ENCODE results near the gene TANGO6. TPM values are rescaled to one million over a fixed set of nuclear protein-coding genes. Genes with fewer than 3 reads are reported as not detected.

Gene TANGO6
- total RNA-seq, 1 donor from 2014 or later: 18.1 TPM

DNA sequence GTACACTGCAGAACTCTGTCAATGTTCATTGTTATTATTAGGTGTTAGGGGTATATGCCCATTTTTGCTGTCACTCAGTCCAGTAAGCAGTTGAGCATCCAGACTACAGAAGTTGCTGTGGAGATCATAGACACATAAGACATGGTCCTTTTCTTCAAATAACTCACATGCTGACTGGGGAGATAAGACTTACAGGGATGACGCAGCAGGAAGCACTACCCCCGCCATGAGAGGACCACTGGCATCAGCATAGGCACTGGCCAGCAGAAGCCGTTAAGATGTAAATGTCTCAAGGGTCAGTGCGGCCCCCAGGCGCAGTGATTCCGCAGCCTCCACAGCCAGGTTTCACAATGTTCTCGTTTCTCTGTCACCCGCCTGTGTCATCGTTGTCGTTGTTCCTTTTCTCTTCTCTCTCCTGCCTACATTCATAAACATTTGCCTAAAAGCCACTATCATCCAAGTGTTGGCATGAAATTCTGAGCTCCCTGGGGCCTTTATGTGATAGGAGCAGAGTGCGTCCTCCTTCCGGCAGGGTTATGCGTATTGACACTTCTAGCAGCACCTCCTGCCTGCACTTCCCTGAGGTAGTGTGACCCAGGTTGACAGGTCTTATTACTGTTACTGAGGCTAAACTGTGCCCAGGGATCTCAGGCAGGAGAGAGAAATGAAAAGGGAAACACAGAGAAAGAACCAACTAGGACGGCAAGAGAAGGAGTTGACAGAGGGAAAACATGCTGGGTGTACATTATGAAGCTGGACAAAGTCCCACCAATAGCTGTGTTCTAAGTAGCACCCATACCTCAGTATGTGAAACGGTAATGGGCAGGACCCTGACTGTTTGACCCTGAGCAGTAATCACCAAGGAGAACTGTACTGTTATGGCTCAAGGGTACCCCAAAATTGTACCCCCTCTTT is 17.9 kb downstream of the TANGO6 start:
- no peak for DNase-seq (ENCODE audit: low read depth)

DNA sequence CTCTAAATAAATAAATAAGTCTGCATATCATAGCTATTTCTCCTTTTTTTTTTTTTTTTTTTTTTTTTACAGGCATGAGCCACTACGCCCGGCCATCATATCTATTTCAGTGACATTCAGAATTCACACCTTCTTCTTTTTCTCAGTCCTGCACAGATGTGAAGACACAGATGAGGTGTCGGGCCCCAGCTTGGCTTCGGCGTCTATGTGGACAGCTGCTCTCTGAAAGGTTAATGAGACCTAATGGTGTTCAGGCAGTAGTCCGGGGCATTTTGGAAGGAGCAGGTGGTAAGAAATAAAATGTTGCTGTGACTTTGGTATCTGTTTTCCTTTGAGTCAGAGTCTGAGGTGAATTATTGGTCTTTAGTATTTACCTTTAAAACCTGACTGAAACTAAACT is 23.6 kb downstream of the TANGO6 start:
- DNase-seq (ENCODE audit: low read depth): no peak

- DNase-seq (ENCODE audit: low read depth): no peak
These were observed 26.3 kb downstream of the TANGO6 start for GRCh38 chr16:68869492-68870088.

- peak; percentile 11 for DNase-seq (ENCODE audit: low read depth)
These were observed 30.5 kb downstream of the TANGO6 start for GRCh38 chr16:68873635-68874471.

GRCh38 chr16:68875871-68876270 is 32.5 kb downstream of the TANGO6 start:
- no peak for DNase-seq (ENCODE audit: low read depth)

GRCh38 chr16:68883685-68884084 is 40.4 kb downstream of the TANGO6 start:
- no peak for DNase-seq (ENCODE audit: low read depth)

GRCh38 chr16:68884401-68884800 is 41.1 kb downstream of the TANGO6 start:
- no peak for DNase-seq (ENCODE audit: low read depth)

GRCh38 chr16:68884861-68885720 is 41.8 kb downstream of the TANGO6 start:
- DNase-seq (ENCODE audit: low read depth): peak; percentile 41

- no peak for DNase-seq (ENCODE audit: low read depth)
These were observed 43.8 kb downstream of the TANGO6 start for GRCh38 chr16:68887107-68887506.

DNA sequence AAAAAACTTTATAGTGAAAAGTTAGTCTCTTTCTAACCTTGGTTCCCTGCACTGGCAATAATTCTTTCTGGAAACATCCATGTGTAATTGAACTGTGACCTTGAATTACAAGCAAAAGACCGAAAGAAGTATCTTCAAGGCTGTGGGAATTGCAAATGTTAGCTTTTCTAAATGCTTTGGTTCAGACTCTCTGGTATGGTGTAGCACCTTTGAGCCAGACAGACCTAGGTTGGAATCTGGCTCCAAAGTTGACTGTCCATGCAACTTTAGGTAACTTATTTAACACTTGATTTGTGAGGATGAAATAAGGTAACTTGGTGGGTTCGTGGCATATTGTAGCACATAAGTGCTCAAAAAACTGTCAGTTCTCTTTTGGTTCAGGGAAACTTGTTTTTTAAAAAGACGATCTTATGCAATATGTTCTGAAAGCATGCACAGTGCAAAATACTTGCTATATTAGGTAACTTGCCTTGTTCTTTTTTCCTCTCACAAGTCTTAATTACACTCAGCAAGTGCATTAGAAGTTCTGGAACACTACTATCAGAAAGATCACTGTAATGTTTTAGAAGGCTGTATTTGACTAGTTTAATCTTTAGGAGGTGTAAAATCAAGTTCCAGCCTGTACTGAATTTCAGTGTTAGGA is 46.3 kb downstream of the TANGO6 start:
- no peak for DNase-seq (ENCODE audit: low read depth)

GRCh38 chr16:68892214-68892613 is 48.9 kb downstream of the TANGO6 start:
- DNase-seq (ENCODE audit: low read depth): no peak

- no peak for DNase-seq (ENCODE audit: low read depth)
These were observed 49.6 kb downstream of the TANGO6 start for GRCh38 chr16:68892898-68893297.

- DNase-seq (ENCODE audit: low read depth): peak; percentile 33
These were observed 50.7 kb downstream of the TANGO6 start for GRCh38 chr16:68893710-68894705.

DNA sequence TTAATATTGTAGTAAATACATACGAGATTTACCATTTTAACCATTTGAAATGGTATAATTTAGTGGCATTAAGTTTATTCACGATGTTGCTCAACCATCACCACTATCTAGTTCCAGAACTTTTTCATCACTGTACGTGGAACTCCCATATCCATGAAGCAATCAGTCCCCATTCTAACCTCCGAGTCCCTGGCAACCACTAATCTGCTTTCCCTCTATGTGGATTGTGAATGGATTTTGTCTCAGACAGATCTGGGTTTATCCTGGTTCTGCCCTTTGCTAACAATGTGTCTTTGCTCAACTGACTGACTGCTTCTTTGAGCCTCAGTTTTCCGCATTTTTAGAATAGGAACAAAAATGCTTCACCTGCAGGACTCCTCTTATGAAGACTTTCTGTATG is 51.4 kb downstream of the TANGO6 start:
- DNase-seq (ENCODE audit: low read depth): no peak

- no peak for DNase-seq (ENCODE audit: low read depth)
These were observed 54.7 kb downstream of the TANGO6 start for GRCh38 chr16:68898026-68898425.

GRCh38 chr16:68900009-68900408 is 56.7 kb downstream of the TANGO6 start:
- no peak for DNase-seq (ENCODE audit: low read depth)

- peak; percentile 79 for DNase-seq (ENCODE audit: low read depth)
These were observed 59.0 kb downstream of the TANGO6 start for GRCh38 chr16:68902003-68902968.

DNA sequence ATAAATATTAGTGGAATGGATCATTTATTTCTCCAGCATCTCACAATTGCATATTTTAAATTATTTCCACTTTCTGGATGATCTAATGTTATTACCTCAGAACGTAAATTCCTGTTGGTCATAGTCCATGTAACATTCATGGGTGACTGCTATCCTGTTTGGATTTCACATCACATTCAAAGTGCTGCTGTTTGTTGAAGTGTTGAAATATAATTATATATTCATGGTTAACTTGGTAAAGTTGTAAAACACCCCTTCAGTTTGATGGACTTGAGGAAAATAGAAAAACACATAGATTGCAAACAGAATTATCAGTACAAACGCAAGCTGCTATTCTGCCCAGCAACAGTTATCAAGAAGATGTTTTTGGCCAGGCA is 59.6 kb downstream of the TANGO6 start:
- DNase-seq (ENCODE audit: low read depth): peak; percentile 35

All from renal cortical epithelial cell (primary cell).